Fibroblast of mammary gland (primary cell): ENCODE measurements around the gene TTF1.
A peak's percentile ranks its signal among the peaks of the same experiment; 100 is the strongest.

Experiments used
- DNase-seq: peaks from one replicate; pipeline ENCODE4 v3.0.0-alpha.2; 2010; ENCODE audit warnings: low read depth
- H3K4me3 ChIP-seq: 2 replicates; pipeline ENCODE4 v1.5.1; 2011; ENCODE audit warnings: low read depth, mild to moderate bottlenecking, low read length, moderate library complexity; ENCODE audit not compliant: control insufficient read depth
- TF ChIP-seq, protein P1 (sequence below): conservative IDR thresholded peaks from 2 replicates; pipeline ENCODE4 v1.5.1; 2011; ENCODE audit warnings: low read depth, low read length, inconsistent platforms; ENCODE audit not compliant: control insufficient read depth, insufficient read depth

TTF1 gene

DNA sequence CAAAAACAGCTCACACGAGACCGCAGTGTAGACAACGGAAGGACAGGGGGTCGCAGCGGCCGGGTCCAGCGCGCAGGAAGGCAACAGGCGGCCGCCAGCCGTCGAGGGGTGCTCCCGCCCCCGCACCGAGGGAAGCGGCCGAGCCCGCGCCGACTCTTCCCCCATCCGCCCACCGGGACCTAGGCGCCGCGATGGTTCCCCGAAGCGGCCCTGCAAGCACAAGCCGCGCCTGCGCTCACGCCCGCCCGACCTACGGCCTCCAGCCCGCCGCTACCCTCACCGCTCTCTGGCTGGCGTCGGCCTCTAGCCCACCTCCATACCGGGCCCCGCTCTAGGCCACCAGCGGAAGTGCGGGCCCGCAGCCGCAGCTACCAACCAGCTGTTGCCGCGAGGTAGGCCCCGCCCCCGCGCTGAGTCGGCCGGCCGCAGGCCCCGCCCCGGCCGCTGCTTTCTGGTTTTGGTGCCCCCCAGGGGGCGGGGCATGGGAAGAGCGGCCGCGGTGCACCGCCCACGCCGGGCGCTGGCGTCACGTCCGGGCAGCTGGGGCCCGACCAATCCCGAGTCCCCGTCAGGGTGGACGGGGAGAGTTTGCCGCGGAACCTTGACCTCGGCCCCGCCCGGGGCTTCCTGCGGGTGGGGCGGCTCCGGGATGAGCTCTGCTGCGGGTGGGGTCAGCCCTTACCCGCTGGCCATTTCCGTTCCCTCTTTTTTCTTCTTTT lies 51.8 kb downstream of the TTF1 start, which contains the start of gene SETX:
Gene SETX, minus strand, starts transcription at position 350 of the 719 bp plus-strand sequence. CDS start 5,558 bp downstream, outside the sequence.
- peak within 1 kb of the TSS; percentile 82 for H3K4me3 ChIP-seq
- TF ChIP-seq, protein P1, sequence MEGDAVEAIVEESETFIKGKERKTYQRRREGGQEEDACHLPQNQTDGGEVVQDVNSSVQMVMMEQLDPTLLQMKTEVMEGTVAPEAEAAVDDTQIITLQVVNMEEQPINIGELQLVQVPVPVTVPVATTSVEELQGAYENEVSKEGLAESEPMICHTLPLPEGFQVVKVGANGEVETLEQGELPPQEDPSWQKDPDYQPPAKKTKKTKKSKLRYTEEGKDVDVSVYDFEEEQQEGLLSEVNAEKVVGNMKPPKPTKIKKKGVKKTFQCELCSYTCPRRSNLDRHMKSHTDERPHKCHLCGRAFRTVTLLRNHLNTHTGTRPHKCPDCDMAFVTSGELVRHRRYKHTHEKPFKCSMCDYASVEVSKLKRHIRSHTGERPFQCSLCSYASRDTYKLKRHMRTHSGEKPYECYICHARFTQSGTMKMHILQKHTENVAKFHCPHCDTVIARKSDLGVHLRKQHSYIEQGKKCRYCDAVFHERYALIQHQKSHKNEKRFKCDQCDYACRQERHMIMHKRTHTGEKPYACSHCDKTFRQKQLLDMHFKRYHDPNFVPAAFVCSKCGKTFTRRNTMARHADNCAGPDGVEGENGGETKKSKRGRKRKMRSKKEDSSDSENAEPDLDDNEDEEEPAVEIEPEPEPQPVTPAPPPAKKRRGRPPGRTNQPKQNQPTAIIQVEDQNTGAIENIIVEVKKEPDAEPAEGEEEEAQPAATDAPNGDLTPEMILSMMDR, result no peak
- peak; percentile 94 for DNase-seq

DNA sequence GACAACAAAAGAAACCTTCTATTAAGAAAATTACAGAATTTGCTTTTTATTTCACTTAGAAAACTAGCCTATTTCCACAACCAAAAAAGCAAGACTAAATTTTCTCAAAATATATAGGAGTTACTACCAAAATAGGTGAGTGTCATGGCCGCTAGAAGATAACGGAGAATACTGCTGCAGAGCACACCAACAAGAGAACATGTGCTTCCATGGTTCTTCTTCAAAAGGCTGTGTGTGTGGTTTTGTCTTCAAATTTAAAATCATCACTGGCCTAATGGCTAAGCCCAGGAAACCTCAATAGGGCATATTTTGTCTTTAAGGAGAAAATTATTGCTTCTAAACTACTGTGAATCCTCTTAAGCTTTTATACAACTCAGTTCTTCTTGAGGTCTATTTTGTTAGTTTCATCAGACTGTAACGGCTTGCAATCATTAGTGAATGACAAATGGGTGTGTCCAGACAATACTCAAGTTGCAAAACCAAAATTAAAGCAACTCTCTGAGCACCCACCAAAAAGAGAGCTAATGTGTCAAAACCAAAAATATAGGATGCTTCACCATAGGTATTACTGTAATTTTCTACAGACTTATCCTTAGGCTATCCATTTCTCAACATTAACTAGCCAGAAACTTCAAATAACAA lies 55.1 kb downstream of the TTF1 start:
- DNase-seq, result no peak
- no peak overlapping the region for H3K4me3 ChIP-seq
- TF ChIP-seq, protein P1, result no peak

DNA sequence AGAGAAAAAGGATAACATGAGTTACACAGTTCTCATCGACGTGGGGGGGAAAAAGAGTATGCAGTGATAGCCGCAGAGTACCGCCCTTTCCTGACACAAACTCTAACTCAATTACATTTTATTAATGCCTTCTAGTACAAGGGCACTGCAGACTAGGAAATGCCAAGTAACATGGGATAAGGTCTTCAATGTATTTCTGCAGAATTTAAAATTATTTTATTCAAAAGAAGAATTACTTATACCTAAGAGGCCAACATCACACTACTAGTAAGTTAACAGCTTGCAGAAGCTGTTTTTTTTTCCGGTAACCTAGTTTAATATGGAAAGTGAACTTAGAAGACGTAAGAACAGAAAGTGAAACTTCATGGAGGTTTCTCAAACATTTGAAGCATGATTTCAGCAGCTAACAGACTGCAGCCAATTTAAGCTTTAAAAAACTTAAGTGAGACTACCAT lies 55.8 kb downstream of the TTF1 start:
- DNase-seq, result peak; percentile 49
- no peak overlapping the region for H3K4me3 ChIP-seq
- TF ChIP-seq, protein P1, result no peak

DNA sequence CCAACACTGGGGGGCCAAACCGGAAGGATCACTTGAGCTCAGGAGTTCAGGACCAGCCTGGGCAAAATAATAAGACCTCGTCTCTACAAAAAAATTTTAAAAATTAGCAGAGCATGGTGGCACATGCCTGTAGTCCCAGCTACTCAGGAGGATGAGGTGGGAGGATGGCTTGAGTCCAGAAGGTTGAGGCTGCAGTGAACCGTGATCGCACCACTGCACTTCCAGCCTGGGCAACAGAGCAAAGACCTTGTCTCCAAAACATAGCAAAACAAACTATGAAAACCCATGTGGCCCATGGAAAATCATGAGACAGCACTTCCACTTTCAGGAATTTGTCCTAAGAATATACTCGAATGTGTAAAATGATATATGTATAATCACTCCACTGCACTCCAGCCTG lies 58.0 kb downstream of the TTF1 start:
- TF ChIP-seq, protein P1, result no peak
- DNase-seq, result no peak
- H3K4me3 ChIP-seq, result no peak overlapping the region

DNA sequence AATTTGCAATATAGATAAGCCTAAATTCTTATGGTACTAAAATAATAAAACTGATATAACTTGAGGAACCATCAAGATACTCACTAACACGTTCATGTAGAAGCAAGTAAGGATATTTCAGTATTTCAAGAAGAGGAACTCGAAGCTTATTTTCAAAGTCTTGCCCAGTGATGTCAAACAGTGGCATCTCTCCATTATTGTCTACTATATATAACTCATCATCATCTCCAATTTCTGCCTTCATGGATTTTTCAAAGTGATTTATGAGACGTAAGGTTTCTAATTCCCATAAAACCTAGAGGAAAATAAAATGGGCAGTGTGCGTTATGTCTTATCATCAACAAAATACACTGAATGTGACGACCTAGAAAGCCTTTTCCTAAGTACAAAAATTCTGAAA lies 60.5 kb downstream of the TTF1 start:
- TF ChIP-seq, protein P1, result no peak
- H3K4me3 ChIP-seq, result no peak overlapping the region
- no peak for DNase-seq

DNA sequence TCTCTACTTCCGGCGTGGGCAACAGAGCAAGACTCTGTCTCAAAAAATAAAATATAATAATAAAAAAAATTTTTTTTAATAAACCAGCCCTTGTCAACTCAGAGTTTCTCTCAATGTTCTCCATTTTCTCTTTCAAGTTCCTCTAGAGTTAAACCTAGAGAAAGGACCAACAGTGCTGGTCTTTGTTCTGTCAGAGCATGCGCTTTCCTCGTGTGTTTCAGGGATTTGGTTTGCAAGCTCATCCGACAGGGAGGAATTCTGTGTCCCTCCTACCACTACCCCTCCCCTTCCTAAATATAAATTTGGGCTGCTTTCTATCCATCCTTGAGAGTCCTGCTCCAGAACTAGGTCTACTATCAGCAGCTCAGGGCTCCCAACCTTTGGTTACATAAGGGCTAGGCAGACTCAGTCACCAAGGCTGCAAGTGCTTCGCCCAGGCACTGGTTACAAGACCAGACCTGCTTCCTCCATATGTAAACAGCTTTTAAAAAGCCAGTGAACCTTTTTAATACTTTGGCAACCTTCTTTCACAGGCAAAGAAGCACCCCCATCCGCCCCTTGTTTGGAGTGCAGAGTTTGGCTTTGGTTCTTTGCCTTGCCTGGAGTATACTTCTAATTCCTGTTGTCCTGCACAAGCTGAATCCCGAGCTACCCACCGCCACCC lies 65.3 kb downstream of the TTF1 start:
- H3K4me3 ChIP-seq, result no peak overlapping the region
- no peak for DNase-seq
- TF ChIP-seq, protein P1, result no peak
